Muscle layer of duodenum (tissue), 2 donors: ENCODE results near the gene FXYD2.

Experiments used
- H3K27ac ChIP-seq: one replicate; pipeline ENCODE4 v1.7.0; 2013; ENCODE audit warnings: mild to moderate bottlenecking, low read length
- H3K27me3 ChIP-seq: one replicate; pipeline ENCODE4 v1.7.0; 2013; ENCODE audit warnings: low read depth, mild to moderate bottlenecking, control low read depth, low read length
- H3K36me3 ChIP-seq, 2 donors: one replicate each; pipeline ENCODE4 v1.7.0; 2013; ENCODE audit warnings: low read length in 2 of 2, control low read depth in 1 of 2, mild to moderate bottlenecking in 1 of 2; ENCODE audit not compliant: insufficient read depth in 2 of 2, control insufficient read depth in 1 of 2
- H3K4me1 ChIP-seq, 2 donors: one replicate each; pipeline ENCODE4 v1.7.0; 2013; ENCODE audit warnings: low read length in 2 of 2, mild to moderate bottlenecking in 2 of 2, control low read depth in 1 of 2, moderate library complexity in 1 of 2; ENCODE audit not compliant: insufficient read depth in 2 of 2, control insufficient read depth in 1 of 2
- H3K4me3 ChIP-seq, 2 donors: one replicate each; pipeline ENCODE4 v1.7.0; 2013; ENCODE audit warnings: low read length in 2 of 2, low read depth in 1 of 2, mild to moderate bottlenecking in 1 of 2
- H3K9me3 ChIP-seq, 2 donors: one replicate each; pipeline ENCODE4 v1.7.0; 2013; ENCODE audit warnings: low read length in 2 of 2, control low read depth in 1 of 2, mild to moderate bottlenecking in 1 of 2; ENCODE audit not compliant: control insufficient read depth in 1 of 2
- donor health status: healthy.

FXYD2 gene

DNA sequence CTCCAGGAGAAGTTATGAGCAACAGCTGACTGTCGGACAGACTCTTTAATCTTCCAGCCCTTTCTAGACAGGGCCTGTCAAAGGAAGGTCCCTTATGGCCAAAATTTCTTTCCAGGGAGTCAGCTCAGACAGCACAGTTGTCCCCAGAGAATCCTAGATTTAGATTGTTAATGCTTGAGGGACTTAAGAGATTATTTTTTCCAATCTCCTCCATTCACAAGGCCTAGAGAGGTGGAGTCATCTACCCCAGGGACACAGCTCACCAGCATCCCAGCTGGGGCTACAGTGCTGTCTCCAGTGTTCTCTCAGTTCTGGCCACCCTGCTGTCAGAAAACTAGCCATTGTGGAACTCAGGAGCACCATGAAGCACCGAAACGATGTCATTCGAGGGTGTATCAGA, 35.3 kb downstream of the FXYD2 start:
- Histone ChIP-seq H3K27ac (no peak overlapping the region), H3K36me3 (no peaks in the 10 kb centered on the region), H3K4me1 (no peaks in the 10 kb centered on the region), H3K4me3 (no peak overlapping the region), H3K27me3 (no peaks in the 10 kb centered on the region), H3K9me3 (no peaks in the 10 kb centered on the region)

DNA sequence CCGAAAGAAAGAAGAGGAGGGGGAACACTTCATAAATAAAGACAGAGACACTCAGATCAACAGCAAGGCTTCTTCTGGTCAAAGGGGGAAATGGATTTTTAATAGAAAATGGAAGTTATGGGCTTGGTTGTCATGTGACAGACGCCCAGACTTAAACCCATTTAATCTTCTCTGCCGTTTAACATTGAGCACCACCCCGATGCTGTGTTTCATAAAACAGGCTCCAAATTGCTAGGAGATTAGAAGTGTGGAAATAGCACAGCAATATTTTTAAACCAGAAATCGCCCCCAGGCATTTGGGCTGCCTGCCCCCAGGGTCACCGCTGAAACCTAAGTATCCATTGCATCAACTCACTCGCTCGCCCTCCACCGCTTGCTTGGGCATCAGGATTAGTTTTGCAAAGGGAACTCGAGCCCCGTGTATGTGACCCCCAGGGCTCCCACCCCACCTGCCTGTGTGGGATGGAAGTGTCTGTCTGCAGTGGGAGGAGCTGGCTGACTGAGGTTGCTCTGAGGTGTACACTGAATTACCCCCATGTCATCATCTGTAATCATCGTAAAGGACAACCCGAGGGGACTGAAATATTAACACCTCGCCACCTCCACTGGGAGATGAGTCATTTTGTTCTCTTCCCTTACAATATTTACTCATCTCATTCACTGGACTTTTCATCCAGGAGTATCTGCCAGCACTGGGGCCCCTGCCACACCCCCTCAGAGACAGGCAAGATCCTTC, 38.2 kb downstream of the FXYD2 start:
- no peaks in the 10 kb centered on the region for H3K27me3 ChIP-seq

DNA sequence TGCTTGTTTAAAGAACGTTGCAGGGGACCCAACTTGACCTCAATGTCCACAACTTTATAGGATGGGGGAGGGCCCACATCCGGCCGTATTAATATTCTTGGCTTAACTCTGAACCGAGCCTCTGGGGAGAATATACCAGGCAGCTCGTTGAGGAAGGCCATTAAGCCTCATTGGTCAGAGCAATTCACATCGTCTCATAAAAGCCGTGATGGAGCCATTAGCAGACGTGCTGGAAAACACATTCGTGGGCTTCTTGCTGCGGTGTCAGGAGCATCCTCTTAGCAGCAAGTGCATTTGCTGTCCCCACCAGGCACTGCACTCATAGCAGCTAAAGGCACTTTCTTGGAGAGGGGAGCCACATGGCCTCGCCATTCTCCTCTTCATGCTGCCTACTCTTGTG, 42.4 kb downstream of the FXYD2 start:
- Histone ChIP-seq H3K4me1 (no peaks in the 10 kb centered on the region), H3K27me3 (no peaks in the 10 kb centered on the region), H3K9me3 (no peaks in the 10 kb centered on the region), H3K4me3 (no peak overlapping the region), H3K36me3 (peaks cover 4 to 9% of the 10 kb centered on the region in 2 donors), H3K27ac (no peak overlapping the region)

More for the DNA sequence above, 38.2 kb downstream of the FXYD2 start:
- Histone ChIP-seq H3K27ac (no peak overlapping the region), H3K36me3 (no peaks in the 10 kb centered on the region), H3K4me3 (no peak overlapping the region), H3K9me3 (no peaks in the 10 kb centered on the region), H3K4me1 (no peaks in the 10 kb centered on the region)

DNA sequence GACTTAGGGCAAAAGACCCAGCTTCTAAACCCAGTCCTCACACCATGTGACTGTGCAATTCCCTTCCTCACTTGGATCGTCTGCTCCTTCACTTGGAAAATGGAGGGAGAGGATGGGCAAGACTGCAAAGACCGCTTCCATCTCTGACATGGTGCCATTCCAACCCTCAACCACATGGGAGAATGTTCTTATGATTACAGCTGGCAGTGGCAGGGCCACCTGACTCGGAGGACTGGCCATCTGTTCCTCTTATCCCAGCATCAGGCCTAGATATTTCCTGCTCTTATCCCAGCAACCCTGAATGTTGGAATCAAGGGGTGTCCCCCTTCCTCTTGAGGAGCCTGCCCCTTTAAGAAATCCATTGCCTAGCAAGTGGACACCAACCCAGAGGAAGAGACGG, 42.9 kb downstream of the FXYD2 start:
- no peaks in the 10 kb centered on the region for H3K4me1 ChIP-seq

DNA sequence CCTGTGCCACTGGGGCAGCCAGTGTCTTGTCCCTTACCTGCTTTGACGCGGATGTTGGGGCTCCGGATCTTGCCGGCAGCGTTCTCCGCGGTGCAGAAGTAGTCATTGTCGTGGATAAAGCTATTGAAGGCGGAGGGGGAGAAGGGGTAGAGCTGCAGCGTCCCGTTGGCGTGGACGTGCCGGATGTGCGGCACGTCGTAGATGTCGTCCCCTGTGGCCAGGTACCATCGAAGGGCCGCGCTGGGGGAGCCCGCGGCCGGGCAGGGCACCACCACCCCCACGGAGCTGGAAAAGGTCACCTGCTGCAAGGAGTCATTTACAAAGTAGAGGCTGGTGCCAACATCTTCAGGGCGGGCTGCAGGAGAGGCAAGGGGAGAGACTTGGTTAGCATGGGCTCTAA, 44.1 kb downstream of the FXYD2 start:
- Histone ChIP-seq H3K36me3 (peaks cover 4 to 17% of the 10 kb centered on the region in 2 donors), H3K27me3 (no peaks in the 10 kb centered on the region), H3K4me3 (no peak overlapping the region), H3K9me3 (no peaks in the 10 kb centered on the region), H3K27ac (no peak overlapping the region), H3K4me1 (no peaks in the 10 kb centered on the region)

More for the DNA sequence above, 42.9 kb downstream of the FXYD2 start:
- H3K27ac ChIP-seq, result no peak overlapping the region
- H3K36me3 ChIP-seq, result peaks cover 4 to 12% of the 10 kb centered on the region in 2 donors
- H3K9me3 ChIP-seq, result no peaks in the 10 kb centered on the region
- no peaks in the 10 kb centered on the region for H3K27me3 ChIP-seq
- H3K4me3 ChIP-seq, result no peak overlapping the region

DNA sequence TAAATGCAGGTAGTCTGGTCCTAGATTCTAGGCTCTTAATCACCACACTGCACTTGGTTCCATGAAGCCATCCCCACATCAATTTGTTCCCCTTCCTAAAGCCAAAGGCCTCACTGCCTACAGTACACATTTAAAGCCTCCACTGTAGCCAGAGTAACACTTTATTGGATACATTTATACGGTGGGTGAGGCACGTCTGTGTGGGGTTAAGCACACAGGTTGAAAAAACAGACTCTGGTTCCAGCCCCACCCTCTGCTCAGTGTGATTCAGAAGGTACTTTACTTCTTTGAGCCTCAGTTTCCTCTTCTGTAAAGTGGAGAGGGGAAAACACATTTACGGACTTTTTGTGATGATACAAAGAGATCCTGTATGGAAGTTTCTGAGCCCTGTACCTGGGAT, 50.0 kb downstream of the FXYD2 start:
- H3K27ac ChIP-seq, result no peak overlapping the region
- no peak overlapping the region for H3K4me3 ChIP-seq
- no peaks in the 10 kb centered on the region for H3K27me3 ChIP-seq
- no peaks in the 10 kb centered on the region for H3K4me1 ChIP-seq
- no peaks in the 10 kb centered on the region for H3K9me3 ChIP-seq
- H3K36me3 ChIP-seq, result peaks cover 4 to 17% of the 10 kb centered on the region in 2 donors

DNA sequence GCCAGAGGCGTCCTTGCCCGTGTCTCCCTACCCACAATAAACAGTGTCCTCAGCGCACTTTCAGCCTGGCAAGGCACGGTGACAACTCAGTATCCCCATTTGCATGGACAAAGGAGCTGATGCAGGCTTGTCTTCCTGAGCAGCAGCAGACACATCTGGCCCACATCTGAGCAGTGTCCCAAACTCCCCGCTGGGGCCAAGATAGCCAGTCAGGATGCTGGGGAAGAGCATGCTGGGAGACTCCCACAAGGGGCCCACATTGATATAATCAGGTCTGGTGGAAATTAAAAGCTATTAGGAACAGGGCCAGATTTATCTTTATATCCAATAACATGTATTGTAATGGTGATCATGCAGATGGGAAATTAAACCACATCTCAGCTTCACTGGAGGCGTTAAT, 52.2 kb downstream of the FXYD2 start:
- Histone ChIP-seq H3K4me1 (no peaks in the 10 kb centered on the region), H3K27ac (no peak overlapping the region), H3K27me3 (no peaks in the 10 kb centered on the region), H3K36me3 (peaks cover 0 to 7% of the 10 kb centered on the region in 2 donors), H3K4me3 (no peak overlapping the region), H3K9me3 (no peaks in the 10 kb centered on the region)

DNA sequence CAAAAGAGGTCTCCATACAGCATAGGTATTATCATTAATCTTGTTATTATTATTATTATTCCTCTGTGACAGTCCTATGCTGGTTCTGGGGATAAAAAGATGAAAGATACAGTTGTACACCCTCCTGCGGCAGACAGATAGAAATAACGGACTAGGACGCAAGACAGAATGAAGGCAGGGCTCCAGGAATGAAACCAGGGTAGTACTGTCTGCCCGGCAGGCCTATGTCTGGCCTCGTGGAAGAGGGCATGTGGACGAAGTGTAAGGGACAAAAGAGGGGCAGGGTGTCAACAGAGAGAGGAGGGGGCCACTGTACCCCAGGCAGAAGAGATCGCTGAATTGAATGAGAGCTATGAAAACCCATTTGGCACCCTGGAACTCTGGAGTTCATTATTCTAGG, 52.7 kb downstream of the FXYD2 start:
- H3K9me3 ChIP-seq, result no peaks in the 10 kb centered on the region
- no peak overlapping the region for H3K4me3 ChIP-seq
- H3K36me3 ChIP-seq, result peaks cover 0 to 6% of the 10 kb centered on the region in 2 donors
- no peaks in the 10 kb centered on the region for H3K27me3 ChIP-seq
- no peak overlapping the region for H3K27ac ChIP-seq
- no peaks in the 10 kb centered on the region for H3K4me1 ChIP-seq

DNA sequence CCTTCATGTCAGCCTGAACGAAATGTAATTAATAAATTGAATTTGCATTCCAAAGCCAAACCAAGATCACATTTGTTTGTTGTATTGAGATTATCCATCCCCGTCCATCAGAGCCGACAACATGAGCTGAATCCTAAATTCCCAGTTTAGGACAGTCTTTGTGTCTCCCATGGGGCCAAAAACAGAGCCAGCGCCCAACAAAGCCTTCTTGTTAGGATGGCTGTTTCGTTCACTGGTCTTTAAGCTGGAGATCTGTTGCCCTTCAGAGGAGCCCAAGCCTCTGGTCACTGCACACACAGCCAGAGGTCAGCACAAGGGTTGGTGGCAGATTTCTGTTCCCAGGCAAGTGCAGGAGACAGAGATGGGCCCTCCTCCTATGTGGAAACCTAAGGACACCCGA, 53.3 kb downstream of the FXYD2 start:
- no peak overlapping the region for H3K27ac ChIP-seq
- H3K4me1 ChIP-seq, result no peaks in the 10 kb centered on the region
- H3K27me3 ChIP-seq, result peaks cover 4% of the 10 kb centered on the region
- no peaks in the 10 kb centered on the region for H3K36me3 ChIP-seq
- no peaks in the 10 kb centered on the region for H3K9me3 ChIP-seq
- H3K4me3 ChIP-seq, result no peak overlapping the region

DNA sequence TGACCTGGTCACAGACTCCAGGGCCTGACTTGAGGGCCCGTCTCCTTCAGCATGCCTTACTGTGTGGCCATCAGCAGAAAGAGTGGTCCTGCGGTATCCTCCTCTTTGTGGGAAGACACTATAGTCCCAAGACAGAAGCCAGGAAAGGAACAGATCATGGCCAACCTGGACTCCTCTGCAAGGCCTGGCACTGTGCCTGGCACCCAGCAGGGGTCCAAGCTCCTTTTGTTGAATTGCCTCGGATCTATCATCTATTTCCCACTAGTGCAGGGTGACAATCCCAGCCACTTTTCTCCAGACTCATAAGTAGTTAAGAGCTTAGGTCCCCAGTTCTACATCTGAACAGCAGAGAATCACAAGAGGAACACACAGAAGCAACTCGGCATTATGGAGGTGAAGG, 54.5 kb downstream of the FXYD2 start:
- H3K27ac ChIP-seq, result no peak overlapping the region

More for the DNA sequence above, 54.5 kb downstream of the FXYD2 start:
- no peaks in the 10 kb centered on the region for H3K36me3 ChIP-seq
- H3K4me1 ChIP-seq, result no peaks in the 10 kb centered on the region
- peaks cover 4% of the 10 kb centered on the region for H3K27me3 ChIP-seq
- H3K9me3 ChIP-seq, result no peaks in the 10 kb centered on the region
- H3K4me3 ChIP-seq, result no peak overlapping the region
